HepG2 (cell line): ENCODE results near the gene FBXO2. TPM values are rescaled to one million over a fixed set of nuclear protein-coding genes. Genes with fewer than 3 reads are reported as not detected.

Experiments
- ATF3 ChIP-seq: sonication (generic); formaldehyde crosslinking; IDR thresholded peaks from 2 replicates; pipeline ENCODE4 v1.4.0; 2020; ENCODE audit warnings: missing genetic modification reagents
- DRAP1 ChIP-seq: IDR thresholded peaks from 2 replicates; pipeline ENCODE4 v1.6.1; 2016; ENCODE audit warnings: missing genetic modification reagents, missing compliant biosample characterization
- IKZF5 ChIP-seq: IDR thresholded peaks from 2 replicates; pipeline ENCODE4 v1.6.1; 2018; ENCODE audit warnings: missing genetic modification reagents, mild to moderate bottlenecking, missing compliant biosample characterization
- KLF6 ChIP-seq: IDR thresholded peaks from 2 replicates; pipeline ENCODE4 v1.8.0; 2016; ENCODE audit warnings: missing biosample characterization, missing genetic modification reagents
- MTF1 ChIP-seq: sonication (generic); formaldehyde crosslinking; IDR thresholded peaks from 2 replicates; pipeline ENCODE4 v1.5.0; 2020; ENCODE audit warnings: missing genetic modification reagents
- MXD4 ChIP-seq: IDR thresholded peaks from 2 replicates; pipeline ENCODE4 v1.6.1; 2016; ENCODE audit warnings: mild to moderate bottlenecking, missing biosample characterization, missing genetic modification reagents
- RERE ChIP-seq: IDR thresholded peaks from 2 replicates; pipeline ENCODE4 v1.6.1; 2016; ENCODE audit warnings: low read depth, missing genetic modification reagents, missing compliant biosample characterization
- SATB2 ChIP-seq: sonication (generic); formaldehyde crosslinking; IDR thresholded peaks from 2 replicates; pipeline ENCODE4 v1.5.0; 2020; ENCODE audit warnings: missing genetic modification reagents
- SETDB1 ChIP-seq: sonication (generic); formaldehyde crosslinking; IDR thresholded peaks from 2 replicates; pipeline ENCODE4 v1.5.1; 2020; ENCODE audit warnings: missing genetic modification reagents, mild to moderate bottlenecking, borderline replicate concordance
- SKI ChIP-seq: fragments of 450-650 bp; IDR thresholded peaks from one replicate; pipeline ENCODE4 v1.6.1; 2018; ENCODE audit warnings: mild to moderate bottlenecking; ENCODE audit not compliant: partially characterized antibody
- ZNF10 ChIP-seq: sonication (generic); formaldehyde crosslinking; IDR thresholded peaks from 2 replicates; pipeline ENCODE4 v1.4.0; 2020; ENCODE audit warnings: mild to moderate bottlenecking, low read depth, missing genetic modification reagents, borderline replicate concordance
- ZNF280B ChIP-seq: sonication (generic); formaldehyde crosslinking; IDR thresholded peaks from 2 replicates; pipeline ENCODE4 v1.5.0; 2020; ENCODE audit warnings: missing genetic modification reagents, mild to moderate bottlenecking, borderline replicate concordance
- ZNF362 ChIP-seq: sonication (generic); formaldehyde crosslinking; IDR thresholded peaks from 2 replicates; pipeline ENCODE4 v1.4.0; 2020; ENCODE audit warnings: missing genetic modification reagents, mild to moderate bottlenecking, borderline replicate concordance
- ZNF484 ChIP-seq: sonication (generic); formaldehyde crosslinking; IDR thresholded peaks from 2 replicates; pipeline ENCODE4 v1.5.1; 2020; ENCODE audit warnings: mild to moderate bottlenecking, low read depth, missing genetic modification reagents, borderline replicate concordance
- ZNF781 ChIP-seq: sonication (generic); formaldehyde crosslinking; IDR thresholded peaks from 2 replicates; pipeline ENCODE4 v1.5.1; 2020; ENCODE audit warnings: borderline replicate concordance, mild to moderate bottlenecking, missing genetic modification reagents; ENCODE audit errors: not compliant biosample characterization
- ZNF839 ChIP-seq: sonication (generic); formaldehyde crosslinking; IDR thresholded peaks from 2 replicates; pipeline ENCODE4 v1.4.0; 2020; ENCODE audit warnings: missing genetic modification reagents, mild to moderate bottlenecking, borderline replicate concordance
- ZNF841 ChIP-seq: sonication (generic); formaldehyde crosslinking; IDR thresholded peaks from 2 replicates; pipeline ENCODE4 v1.8.1; 2023; ENCODE audit warnings: missing genetic modification reagents, borderline replicate concordance
- ZSCAN21 ChIP-seq: sonication (generic); formaldehyde crosslinking; IDR thresholded peaks from 2 replicates; pipeline ENCODE4 v1.8.0; 2022; ENCODE audit warnings: mild to moderate bottlenecking, missing genetic modification reagents, moderate library complexity, borderline replicate concordance
- polyA plus RNA-seq, 8 experiments: library from polyadenylated mRNA; depleted of rRNA in 3 of 8; stranded (reverse) in 7 of 8; unstranded in 1 of 8; fragments of >200 nt; fragmentation: Illumina TruSeq in 4 of 8; extraction: Trizol in 4 of 8; gene quantifications; 2 replicates each; pipeline versions ENCODE4 v1.2.1 to v1.2.3, GENCODE V29; 2011 to 2016; ENCODE audit warnings: low read depth in 4 of 8, missing spikeins in 1 of 8, mixed read lengths in 1 of 8; ENCODE audit not compliant: insufficient read depth in 1 of 8
- total RNA-seq, 5 experiments: library from RNA; depleted of rRNA; stranded (reverse); fragments of >200 nt; fragmentation: Illumina TruSeq; extraction: Trizol; gene quantifications; 2 replicates each; pipeline ENCODE4 v1.2.3, GENCODE V29; 2016; ENCODE audit warnings: low read depth in 1 of 5

FBXO2 gene
- total and polyA plus RNA-seq, 2 of the 13 experiments (the other 11 are each of a cell fraction or from before 2014, with no cell fraction given) = 79.3 to 112 TPM

GRCh38 chr1:11680270-11681070, 26.2 kb upstream of the FBXO2 start (continued):
- TF ChIP-seq DRAP1 (CRISPR knock-in tag) = no peak
- TF ChIP-seq RERE (CRISPR knock-in tag) = no peak
- TF ChIP-seq SETDB1 (CRISPR knock-in tag) = no peak
- TF ChIP-seq ZNF839 (CRISPR knock-in tag) = no peak
- peak; percentile 10; the same call in 1 of the 2 replicates for TF ChIP-seq ATF3 (CRISPR knock-in tag)
- no peak for TF ChIP-seq KLF6 (CRISPR knock-in tag)
- TF ChIP-seq ZNF841 (CRISPR knock-in tag) = no peak
- peak; percentile 75; the same call in 1 of the 2 replicates for TF ChIP-seq ZNF280B
- no peak for TF ChIP-seq ZSCAN21 (CRISPR knock-in tag)
- TF ChIP-seq ZNF484 (CRISPR knock-in tag) = no peak
- no peak for TF ChIP-seq ZNF10 (CRISPR knock-in tag)
- no peak for TF ChIP-seq SKI
- TF ChIP-seq SATB2 (CRISPR knock-in tag) = no peak
- TF ChIP-seq MTF1 (CRISPR knock-in tag) = no peak
- peak; percentile 18 for TF ChIP-seq ZNF781 (CRISPR knock-in tag)
- no peak for TF ChIP-seq ZNF362 (CRISPR knock-in tag)
- TF ChIP-seq MXD4 = no peak
- peak; percentile 20; the same call in 1 of the 2 replicates for TF ChIP-seq IKZF5 (CRISPR knock-in tag)
